Dendritic cell treated with granulocyte-macrophage colony-stimulating factor and Interleukin-4, amounts not matched to agents 40 ng/mL and 50 ng/mL, for 4 days (primary cell): ENCODE measurements around the gene ZMAT3.

Experiments used
- H3K27ac Mint-ChIP-seq: one replicate; pipeline ENCODE4 v1.8.0; 2022; ENCODE audit warnings: mild to moderate bottlenecking, mixed read lengths
- H3K27me3 Mint-ChIP-seq: one replicate; pipeline ENCODE4 v1.8.0; 2022; ENCODE audit warnings: mild to moderate bottlenecking, mixed read lengths
- H3K36me3 Mint-ChIP-seq: one replicate; pipeline ENCODE4 v1.8.0; 2022; ENCODE audit warnings: low read depth, mixed read lengths
- H3K4me1 Mint-ChIP-seq: one replicate; pipeline ENCODE4 v1.8.0; 2022; ENCODE audit warnings: low read depth, mixed read lengths
- H3K4me3 Mint-ChIP-seq: one replicate; pipeline ENCODE4 v1.8.0; 2022; ENCODE audit warnings: mild to moderate bottlenecking, moderate library complexity, mixed read lengths
- H3K9me3 Mint-ChIP-seq: one replicate; pipeline ENCODE4 v1.8.0; 2022; ENCODE audit warnings: mixed read lengths
- intact Hi-C: fragments of 100-400 bp; cut with micrococcal nuclease; formaldehyde crosslinking; loops from one replicate; pipeline ENCODE4 v1.15.0; 2022

Gene ZMAT3

DNA sequence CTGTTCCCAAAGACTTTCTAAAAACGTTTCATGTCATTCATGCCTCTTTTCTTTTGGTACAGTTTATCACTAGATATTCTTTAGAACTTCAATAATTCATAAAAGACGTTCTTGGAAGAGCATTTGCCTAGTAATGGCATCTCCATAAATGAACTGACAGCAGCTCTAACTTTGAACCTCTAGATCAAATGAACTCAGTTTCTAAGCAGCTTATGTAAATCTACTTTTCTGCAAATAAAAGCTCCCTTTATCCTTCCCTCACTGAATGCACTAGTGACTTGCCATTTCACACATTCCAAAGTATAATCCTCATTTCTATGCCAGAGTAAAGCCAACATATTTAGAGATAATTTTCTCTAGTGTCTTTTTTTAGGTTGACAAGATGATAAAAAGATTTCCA is 85.2 kb downstream of the ZMAT3 start:
- Mint-ChIP-seq H3K4me3 (no peak overlapping the region), H3K9me3 (peaks cover 74% of the 10 kb centered on the region), H3K4me1 (no peaks in the 10 kb centered on the region), H3K36me3 (no peaks in the 10 kb centered on the region), H3K27ac (no peak overlapping the region), H3K27me3 (no peaks in the 10 kb centered on the region)
- intact Hi-C loops, result no loop called here

DNA sequence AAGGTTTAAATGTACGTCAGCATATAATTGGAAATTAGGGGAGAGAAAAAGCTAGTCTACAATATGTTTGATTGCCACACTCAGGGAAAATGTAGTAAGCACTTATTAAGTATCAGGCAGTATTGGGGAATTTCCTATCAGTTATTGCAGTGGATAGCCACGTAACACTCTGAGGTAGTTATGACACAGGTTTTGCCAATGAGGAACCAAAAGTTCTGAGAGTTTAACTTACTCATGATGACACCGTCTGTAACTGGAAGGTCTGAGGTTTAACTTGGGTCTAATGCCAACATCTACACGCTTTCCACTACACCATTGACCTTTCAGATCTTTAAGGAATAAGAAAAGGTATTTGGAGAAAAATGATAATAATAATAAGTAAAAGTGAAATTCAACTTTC is 89.5 kb downstream of the ZMAT3 start:
- H3K27ac Mint-ChIP-seq, result no peak overlapping the region
- peaks cover 39% of the 10 kb centered on the region for H3K9me3 Mint-ChIP-seq
- no peaks in the 10 kb centered on the region for H3K4me1 Mint-ChIP-seq
- intact Hi-C loops, result no loop called here
- H3K27me3 Mint-ChIP-seq, result no peaks in the 10 kb centered on the region
- no peak overlapping the region for H3K4me3 Mint-ChIP-seq
- no peaks in the 10 kb centered on the region for H3K36me3 Mint-ChIP-seq

DNA sequence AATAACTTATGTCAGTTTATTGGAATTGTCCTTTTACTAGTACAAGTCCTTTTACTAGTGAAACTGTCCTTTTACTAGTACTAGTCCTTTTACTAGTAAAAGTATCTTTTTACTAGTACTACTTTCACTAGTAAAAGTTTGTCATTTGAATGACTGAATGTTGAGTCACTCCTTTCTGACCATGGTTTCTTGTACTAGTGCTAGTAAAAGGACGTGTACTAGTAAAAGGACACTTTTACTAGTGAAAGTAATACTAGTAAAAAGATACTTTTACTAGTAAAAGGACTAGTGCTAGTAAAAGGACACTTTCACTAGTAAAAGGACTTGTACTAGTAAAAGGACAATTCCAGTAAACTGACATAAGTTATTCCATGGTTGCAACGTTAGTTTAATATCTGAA is 96.3 kb downstream of the ZMAT3 start:
- Mint-ChIP-seq H3K27ac (no peak overlapping the region), H3K36me3 (no peaks in the 10 kb centered on the region), H3K27me3 (no peaks in the 10 kb centered on the region), H3K9me3 (peaks cover 15% of the 10 kb centered on the region), H3K4me3 (no peak overlapping the region), H3K4me1 (no peaks in the 10 kb centered on the region)
- intact Hi-C loops, result no loop called here

DNA sequence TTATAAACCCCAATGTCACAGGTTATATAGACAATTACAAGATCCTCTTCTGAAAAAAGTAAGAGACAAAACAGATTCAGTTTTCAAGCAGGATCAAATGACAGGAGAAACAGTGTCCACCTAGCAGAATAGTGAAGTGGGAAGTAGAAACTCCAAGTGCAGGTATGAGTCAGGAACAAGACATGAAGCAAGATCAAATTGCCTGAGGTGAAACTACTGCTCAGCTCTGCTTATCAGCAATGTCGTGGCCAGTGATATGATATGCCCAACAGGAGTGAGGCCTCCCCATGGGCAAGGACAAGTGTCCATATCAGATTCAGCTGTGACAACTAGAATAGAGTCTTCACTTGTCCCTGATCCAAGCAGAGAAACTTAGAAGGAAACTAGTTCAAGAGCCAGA is 100.0 kb downstream of the ZMAT3 start:
- H3K27ac Mint-ChIP-seq, result no peak overlapping the region
- peaks cover 15% of the 10 kb centered on the region for H3K9me3 Mint-ChIP-seq
- no peak overlapping the region for H3K4me3 Mint-ChIP-seq
- H3K4me1 Mint-ChIP-seq, result peaks cover 6% of the 10 kb centered on the region
- intact Hi-C loops, result no loop called here
- no peaks in the 10 kb centered on the region for H3K27me3 Mint-ChIP-seq
- H3K36me3 Mint-ChIP-seq, result no peaks in the 10 kb centered on the region

DNA sequence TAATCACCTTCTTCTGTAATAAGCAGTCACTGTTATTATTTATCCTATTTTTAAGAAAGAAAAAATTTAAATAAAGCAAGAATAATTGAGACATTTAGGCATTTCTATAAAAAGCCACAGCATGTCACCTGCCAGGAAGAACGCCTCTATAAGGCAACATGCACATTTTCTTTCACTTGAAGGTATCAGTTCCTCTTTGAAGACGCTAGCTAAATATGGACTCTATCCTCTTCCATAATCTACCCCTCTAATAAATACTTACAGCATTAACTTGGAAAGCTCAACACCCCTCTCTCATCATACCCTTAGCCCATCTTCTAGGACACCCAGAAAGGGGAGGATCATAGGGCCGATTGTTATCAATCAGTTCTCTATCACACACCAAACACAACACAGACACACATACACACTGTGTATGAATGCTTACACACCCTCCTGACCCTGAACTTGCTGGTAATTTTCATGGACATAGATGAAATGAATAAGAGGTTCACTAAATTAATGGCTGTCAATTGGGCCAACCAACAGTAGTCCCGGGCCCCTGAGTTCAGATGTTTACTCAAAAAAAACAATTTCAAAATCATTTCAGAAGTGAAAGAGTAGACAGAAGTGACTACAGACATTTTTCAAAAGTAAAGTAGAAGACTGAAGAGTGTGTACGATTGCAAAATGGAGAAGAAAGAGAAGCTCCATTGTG is 102.5 kb downstream of the ZMAT3 start:
- Mint-ChIP-seq H3K36me3 (no peaks in the 10 kb centered on the region), H3K4me3 (no peak overlapping the region), H3K9me3 (peaks cover 8% of the 10 kb centered on the region), H3K27ac (no peak overlapping the region), H3K4me1 (peaks cover 6% of the 10 kb centered on the region), H3K27me3 (no peaks in the 10 kb centered on the region)
- intact Hi-C loops, result loop anchor here (10.0 kb wide), 1 partner anchor 534 kb away; no protein-coding TSS in a partner anchor
